GM18951 (cell line): ENCODE data around the gene VSIG10L.

Source experiments
- POLR2A ChIP-seq: IDR thresholded peaks from 4 replicates; pipeline ENCODE4 v1.6.1; 2011; ENCODE audit warnings: mild to moderate bottlenecking; ENCODE audit not compliant: insufficient read length, insufficient read depth; ENCODE audit errors: extremely low read depth
- in situ Hi-C: fragments of 300-500 bp; cut with MboI; formaldehyde crosslinking; loops from one replicate; pipeline ENCODE4 v1.12.0; 2022; ENCODE audit warnings: low sequenced_read_pairs, mixed read lengths, inconsistent platforms; ENCODE audit not compliant: unreplicated experiment

Gene VSIG10L

DNA sequence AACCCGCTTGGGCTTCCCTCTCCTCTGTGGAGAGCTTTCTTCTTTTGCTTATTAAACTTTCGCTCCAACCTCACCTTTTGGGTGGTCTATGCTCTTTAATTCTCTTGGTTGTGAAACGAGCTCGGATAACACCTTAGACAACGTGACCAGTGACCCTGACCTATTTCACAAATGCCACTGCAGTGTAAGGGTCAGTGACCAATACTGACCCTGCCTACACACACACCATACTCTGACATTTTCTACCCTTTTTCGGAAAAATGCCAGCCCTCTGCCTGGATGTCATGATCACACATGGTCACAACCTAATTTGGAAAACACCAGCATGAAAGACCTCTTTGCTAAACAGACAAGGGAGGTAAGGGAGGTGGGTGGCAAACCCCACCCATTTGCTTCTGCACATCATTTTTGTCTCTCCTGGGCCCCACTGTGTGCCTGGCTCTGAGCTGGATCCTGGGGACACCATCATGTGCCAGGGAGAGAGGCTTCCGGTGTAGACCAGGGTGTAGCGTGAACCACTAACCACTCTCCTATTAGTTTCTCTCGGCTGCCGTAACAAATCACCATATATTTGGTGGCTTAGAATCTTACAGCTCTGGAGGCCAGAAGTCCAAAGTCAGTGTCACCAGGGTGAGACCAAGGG lies 14.3 kb upstream of the VSIG10L start:
- TF ChIP-seq POLR2A = no peak

GRCh38 chr19:51354742-51355148 lies 12.8 kb upstream of the VSIG10L start:
- no peak for TF ChIP-seq POLR2A
- in situ Hi-C loops = no loop called here

More for the DNA sequence above, 14.3 kb upstream of the VSIG10L start:
- in situ Hi-C loops = no loop called here

GRCh38 chr19:51354103-51354741 lies 12.3 kb upstream of the VSIG10L start:
- TF ChIP-seq POLR2A = no peak
- in situ Hi-C loops = no loop called here

DNA sequence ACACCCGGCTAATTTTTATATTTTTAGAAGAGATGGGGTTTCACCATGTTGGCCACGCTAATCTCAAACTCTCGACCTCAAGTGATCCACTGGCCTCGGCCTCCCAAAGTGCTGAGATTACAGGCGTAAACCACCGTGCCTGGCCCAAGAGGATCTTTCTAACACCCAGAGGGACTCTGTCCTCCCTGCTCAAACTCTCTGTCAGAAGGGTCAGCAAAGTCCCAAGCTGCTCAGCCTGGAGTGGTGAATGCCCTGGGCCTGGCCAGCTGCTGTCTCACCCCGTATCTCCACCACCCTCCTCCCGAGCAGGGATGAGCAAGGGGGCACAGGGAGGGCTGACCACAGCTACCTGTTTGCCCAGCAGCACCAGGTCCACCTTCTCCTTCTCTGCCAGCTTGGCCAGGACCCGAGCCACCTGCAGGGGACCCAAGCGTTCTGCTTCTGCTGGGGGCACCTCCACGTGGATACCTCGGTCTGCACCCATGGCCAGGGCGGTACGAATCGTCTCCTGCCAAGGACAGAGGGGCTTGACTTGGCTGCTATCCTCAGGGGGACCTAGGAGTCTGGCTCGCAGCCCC lies 10.9 kb upstream of the VSIG10L start:
- in situ Hi-C loops = no loop called here
- TF ChIP-seq POLR2A = no peak

DNA sequence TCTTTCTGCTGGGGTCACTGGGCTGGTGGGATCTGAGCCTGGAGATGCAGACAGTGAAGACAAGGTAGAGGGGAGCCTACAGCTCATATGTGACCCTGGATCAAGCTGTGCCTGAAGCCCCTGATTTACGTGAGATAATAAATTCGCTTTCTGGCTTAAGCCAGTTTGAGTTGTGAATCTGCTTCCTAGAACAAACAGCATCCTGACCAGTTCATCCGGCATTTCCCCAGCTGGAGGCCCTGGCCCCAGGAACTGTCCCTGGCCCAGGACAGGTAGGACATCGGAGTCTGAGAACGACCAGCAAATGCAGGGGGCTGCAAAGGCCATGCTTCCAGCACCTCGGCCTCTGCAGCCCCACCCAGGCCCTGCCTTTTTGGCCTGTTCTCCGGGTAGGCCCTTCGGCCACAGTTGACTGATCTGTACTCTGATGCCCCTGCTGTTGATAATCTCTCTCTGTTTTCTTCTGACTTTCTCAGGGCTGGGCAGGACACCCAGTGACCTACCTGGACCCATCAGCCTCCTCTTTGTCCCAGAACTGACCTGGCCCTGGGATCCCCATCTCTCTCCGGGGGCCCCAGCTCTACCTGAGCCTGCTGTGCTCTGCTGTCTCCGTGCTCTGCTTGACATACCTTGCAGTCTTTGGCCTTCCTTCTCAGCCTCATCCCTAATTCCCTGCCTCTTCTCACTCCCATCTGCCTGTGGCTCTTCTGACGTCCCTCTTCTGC lies 9.5 kb upstream of the VSIG10L start:
- in situ Hi-C loops = no loop called here
- no peak for TF ChIP-seq POLR2A

DNA sequence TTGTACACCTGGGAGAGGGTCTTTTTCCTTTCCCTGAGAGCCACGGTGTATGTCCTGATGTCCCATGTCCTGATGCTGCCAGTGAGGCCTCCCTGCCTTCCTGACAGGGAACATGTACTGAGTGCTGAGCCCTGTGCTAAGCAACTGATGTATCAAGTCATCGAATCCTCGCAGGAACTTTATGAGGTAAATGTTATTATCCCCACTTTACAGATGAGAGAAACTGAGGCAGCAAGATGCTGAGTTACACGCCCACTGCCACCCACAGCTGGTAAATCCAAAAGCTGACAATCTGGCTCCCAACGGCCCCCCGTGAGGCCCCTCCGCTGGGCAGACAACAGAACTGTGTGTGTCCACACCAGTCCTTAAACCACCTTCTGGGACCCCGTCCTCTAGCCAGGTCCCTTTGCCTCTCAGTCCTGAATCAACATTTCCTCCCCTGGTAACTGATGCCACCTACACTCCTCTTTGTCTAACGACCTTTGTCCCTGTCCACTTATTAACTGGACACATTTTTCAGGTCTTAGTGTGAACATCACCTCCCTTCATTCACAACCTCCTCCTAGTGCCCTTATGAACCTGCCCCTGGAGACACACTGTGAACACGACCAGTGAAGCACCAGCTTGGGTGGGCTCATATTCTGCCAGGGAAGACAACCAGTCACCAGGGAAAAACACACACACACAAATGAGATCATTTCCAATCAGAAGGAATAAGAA lies 5.4 kb upstream of the VSIG10L start:
- no peak for TF ChIP-seq POLR2A
- in situ Hi-C loops = no loop called here

DNA sequence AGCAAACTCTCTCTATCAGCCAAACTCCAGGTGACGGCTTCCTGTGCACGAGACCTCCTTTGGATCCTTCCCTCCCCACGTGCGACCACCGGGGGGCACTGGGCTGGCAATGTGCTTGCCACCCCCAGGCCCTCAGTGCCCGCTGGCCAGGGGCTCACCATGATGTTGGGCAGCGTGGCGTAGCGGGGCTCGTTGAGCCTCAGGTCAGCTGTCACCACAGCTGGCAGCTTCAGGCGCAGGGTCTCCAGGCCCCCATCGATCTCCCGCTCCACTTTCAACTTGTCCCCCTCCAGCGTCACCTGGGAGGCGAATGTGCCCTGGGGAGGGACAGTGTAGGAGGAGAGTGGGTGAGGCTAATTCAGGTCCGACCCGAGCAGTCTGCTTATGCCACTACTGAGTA lies 4.8 kb upstream of the VSIG10L start:
- in situ Hi-C loops = no loop called here
- TF ChIP-seq POLR2A = no peak

- in situ Hi-C loops = no loop called here
- TF ChIP-seq POLR2A = no peak
These were observed 3.2 kb upstream of the VSIG10L start for GRCh38 chr19:51345076-51345620.

- in situ Hi-C loops = no loop called here
- no peak for TF ChIP-seq POLR2A
These were observed 961 bp upstream of the VSIG10L start for GRCh38 chr19:51342631-51343569.

DNA sequence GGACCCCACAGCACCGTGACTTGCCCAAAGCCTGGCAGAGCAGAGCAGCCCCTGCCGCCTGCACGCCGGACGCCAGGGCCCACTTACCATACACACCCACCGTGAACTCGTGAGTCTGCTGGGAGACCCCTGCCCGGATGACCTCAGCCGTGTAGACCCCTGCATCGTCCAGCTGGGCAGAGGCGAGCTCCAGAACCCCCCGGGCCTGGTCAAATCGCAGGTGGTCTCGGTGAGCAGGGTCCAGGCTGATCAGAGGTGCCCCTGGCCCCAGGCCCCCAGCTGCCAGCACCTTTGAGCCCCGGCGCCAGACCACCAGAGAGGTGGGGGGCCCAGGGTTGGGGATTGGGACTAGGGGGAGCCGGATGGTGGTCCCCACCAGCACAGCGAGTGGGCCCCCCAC lies 873 bp downstream of the VSIG10L start:
- in situ Hi-C loops = no loop called here
- no peak for TF ChIP-seq POLR2A

DNA sequence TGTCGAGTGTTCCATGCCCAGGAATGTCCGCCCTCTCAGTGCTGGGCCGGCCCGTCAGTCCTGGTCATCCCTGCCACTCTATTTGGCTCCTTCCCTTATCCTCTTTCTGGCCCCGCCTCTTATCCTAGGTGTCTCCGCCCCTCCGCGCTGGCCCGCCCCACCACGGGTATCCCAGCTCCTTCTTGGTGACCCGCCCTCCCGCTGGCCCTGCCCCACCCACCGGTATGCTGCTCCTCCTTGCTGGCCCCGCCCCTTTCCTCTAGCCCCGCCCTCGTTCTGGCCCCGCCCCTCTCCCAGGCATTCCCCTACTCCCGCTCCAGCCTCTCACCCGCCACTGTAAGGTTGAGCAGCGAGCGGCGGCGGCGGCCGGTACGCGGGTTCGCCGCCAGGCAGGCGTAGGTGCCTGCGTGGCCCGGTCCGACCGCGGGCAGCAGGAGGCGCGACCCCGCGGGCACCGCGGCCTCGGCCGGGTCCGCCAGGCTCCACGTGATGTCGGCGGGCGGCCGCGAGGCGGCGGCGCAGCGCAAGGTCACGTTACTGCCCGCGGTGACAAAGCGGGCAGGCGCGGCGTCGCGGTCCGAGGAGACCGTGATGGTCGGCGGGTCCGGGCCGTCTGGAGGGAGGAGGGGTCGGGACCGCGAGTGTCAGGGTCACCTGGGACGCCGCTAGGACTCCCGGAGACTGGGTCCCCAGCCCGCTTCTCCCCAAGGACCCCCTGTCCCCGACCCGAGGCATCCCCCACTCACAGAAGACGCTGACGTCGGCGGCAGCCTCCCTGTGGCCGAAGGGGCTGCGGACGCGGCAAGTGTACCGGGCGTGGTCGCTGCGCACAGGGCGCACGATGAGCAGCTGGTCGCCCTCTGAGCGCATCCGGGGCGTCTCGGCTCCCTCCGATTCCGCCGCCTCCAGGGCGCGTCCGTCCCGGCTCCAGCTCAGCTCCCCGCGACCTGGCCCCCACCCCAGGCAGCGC lies 2.0 kb downstream of the VSIG10L start:
- in situ Hi-C loops = no loop called here

GRCh38 chr19:51339313-51339686 lies 2.6 kb downstream of the VSIG10L start:
- no peak for TF ChIP-seq POLR2A
- in situ Hi-C loops = no loop called here

More for the DNA sequence above, 2.0 kb downstream of the VSIG10L start:
- peak; percentile 54 for TF ChIP-seq POLR2A
